Loucy (cell line): Measurements from ENCODE around the gene MMS19.
"Not testable (repeated sequence)": the region's sequence is repeated elsewhere in the genome, so short reads cannot be mapped to it uniquely, and the experiment has no call there.

Experiments
- EZH2phosphoT487 ChIP-seq: fragments of 200-600 bp; IDR thresholded peaks from 2 replicates; pipeline ENCODE4 v1.6.1; 2018; ENCODE audit warnings: antibody characterized with exemption, mild to moderate bottlenecking, moderate library complexity, borderline replicate concordance
- TF ChIP-seq, protein P1 (sequence below): fragments of 200-600 bp; sonication (generic); conservative IDR thresholded peaks from 2 replicates; pipeline ENCODE4 v1.5.1; 2014; ENCODE audit warnings: mild to moderate bottlenecking, antibody characterized with exemption, low read length

GRCh38 chr10:97468781-97469180 lies 29.4 kb downstream of the MMS19 start:
- TF ChIP-seq, protein P1, sequence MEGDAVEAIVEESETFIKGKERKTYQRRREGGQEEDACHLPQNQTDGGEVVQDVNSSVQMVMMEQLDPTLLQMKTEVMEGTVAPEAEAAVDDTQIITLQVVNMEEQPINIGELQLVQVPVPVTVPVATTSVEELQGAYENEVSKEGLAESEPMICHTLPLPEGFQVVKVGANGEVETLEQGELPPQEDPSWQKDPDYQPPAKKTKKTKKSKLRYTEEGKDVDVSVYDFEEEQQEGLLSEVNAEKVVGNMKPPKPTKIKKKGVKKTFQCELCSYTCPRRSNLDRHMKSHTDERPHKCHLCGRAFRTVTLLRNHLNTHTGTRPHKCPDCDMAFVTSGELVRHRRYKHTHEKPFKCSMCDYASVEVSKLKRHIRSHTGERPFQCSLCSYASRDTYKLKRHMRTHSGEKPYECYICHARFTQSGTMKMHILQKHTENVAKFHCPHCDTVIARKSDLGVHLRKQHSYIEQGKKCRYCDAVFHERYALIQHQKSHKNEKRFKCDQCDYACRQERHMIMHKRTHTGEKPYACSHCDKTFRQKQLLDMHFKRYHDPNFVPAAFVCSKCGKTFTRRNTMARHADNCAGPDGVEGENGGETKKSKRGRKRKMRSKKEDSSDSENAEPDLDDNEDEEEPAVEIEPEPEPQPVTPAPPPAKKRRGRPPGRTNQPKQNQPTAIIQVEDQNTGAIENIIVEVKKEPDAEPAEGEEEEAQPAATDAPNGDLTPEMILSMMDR, result not testable (repeated sequence)
- TF ChIP-seq EZH2phosphoT487, result not testable (repeated sequence)
